Mesenteric fat pad (tissue), 1 donor: ENCODE measurements around the gene EFNB3. TPM values are rescaled to one million over a fixed set of nuclear protein-coding genes. Genes with fewer than 3 reads are reported as not detected.

ENCODE experiments used
- DNase-seq: peaks from one replicate; pipeline ENCODE4 v3.0.0-alpha.2; 2020; ENCODE audit warnings: low spot score
- total RNA-seq: library from RNA; stranded (reverse); fragmentation: NEBNext Ultra II Directional; extraction: Animal tissue kit (Norgen Biotek cat#: 25700); gene quantifications from one replicate; pipeline ENCODE4 v1.2.1, GENCODE V29; 2021
- donor health status: DM: yes; HTN: yes; CAD: no.

Gene EFNB3
- total RNA-seq, 1 donor from 2014 or later = 0.58 TPM

DNA sequence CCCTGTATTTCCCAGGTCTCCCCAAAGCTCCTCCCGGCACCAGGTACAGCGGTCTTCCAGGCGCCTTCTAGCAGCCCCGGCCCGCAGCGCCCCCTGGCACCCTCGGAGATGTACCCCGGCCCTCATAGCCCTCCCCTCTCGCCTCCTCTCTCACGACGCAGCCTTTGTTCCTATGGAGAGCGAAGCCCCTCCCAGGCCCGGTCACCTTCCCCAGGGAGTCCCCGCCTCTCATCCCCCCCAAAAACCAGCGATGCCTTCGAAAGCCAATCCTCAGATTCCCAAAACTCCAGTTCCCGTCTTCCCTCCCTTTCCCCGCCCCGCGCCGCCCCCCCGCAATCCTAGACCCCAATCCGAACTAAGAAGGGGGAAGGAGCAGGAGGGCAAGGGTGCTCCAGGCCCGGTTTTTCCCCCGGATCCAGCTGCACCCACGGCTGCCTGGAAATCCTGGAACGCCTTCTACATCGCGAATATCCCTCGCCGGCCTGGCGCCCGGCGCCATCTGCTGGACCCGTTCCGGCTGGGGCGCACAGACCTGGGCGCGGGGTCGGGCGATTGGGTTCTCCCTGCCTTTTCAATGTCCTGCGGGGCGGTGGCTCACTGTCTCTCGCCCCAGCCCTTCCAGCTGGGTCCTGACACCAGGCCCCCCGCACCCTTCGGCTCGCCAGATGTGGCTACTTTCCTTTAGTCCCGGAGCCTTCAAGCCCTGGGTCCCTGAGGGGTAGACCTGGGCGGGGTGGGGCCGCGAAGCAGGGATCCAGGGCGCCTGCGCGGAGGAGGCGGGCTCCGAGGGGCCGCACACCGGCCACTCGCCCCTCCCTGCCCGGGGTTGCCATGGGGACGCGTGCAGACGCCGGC, 12.1 kb downstream of the EFNB3 start, which contains the start of gene DNAH2:
Gene DNAH2 (plus strand): TSS at position 844 of the 855 bp plus-strand sequence. CDS start 1,991 bp downstream, outside the sequence.
- no peak for DNase-seq

DNA sequence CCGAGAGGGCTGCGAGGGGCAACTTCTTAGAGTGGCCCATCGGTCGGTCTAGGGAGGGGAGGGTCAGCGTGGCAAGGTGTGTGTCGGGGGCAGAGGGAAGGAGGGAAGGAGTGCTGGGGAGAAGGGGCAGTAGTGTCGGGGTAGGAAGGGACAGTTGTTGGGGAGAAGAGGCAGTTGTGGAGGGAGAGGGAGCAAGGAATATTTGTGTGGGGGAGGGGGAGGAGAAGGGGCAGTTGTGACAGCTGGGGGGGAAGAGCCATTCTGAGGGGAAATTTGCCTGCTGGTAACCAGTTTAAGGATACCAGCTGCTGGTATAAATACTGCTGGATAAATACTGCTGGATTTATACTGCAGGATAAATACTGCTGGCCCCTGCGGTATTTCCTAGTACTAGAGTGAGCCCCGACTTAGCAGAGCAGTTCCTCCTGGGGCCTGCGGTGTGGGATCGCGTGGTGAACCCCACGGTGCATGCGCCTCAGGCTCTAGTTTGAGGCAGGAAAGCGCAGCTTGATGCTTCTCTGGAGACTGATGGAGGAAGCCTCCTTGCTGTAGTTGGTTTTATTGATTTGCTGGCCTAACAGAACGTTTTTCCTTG, 12.9 kb downstream of the EFNB3 start:
- no peak for DNase-seq

- DNase-seq = no peak
Observed at GRCh38 chr17:7719661-7720060, 14.7 kb downstream of the EFNB3 start.

GRCh38 chr17:7720125-7720524, 15.1 kb downstream of the EFNB3 start:
- no peak for DNase-seq

GRCh38 chr17:7721612-7722011, 16.6 kb downstream of the EFNB3 start:
- no peak for DNase-seq

GRCh38 chr17:7727886-7728285, 22.9 kb downstream of the EFNB3 start:
- no peak for DNase-seq

DNA sequence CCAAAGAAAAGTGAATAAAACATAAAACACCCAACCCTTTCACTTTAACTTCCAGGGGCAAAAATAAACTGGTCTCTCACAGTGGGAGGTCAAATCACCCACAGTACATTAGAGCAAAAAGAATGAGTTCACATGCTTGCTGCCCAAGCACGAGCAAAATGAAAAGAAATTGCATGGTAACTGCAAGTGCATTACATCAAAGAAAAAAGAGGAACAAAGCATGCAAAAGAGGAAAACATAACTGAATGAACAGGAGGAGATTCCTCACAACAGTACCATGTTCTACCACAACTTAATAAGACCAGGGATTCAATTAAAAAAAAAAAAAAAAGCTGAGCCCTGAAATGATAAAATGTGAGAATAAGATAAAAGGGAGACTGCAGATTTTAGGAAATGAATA, 24.8 kb downstream of the EFNB3 start:
- no peak for DNase-seq

DNA sequence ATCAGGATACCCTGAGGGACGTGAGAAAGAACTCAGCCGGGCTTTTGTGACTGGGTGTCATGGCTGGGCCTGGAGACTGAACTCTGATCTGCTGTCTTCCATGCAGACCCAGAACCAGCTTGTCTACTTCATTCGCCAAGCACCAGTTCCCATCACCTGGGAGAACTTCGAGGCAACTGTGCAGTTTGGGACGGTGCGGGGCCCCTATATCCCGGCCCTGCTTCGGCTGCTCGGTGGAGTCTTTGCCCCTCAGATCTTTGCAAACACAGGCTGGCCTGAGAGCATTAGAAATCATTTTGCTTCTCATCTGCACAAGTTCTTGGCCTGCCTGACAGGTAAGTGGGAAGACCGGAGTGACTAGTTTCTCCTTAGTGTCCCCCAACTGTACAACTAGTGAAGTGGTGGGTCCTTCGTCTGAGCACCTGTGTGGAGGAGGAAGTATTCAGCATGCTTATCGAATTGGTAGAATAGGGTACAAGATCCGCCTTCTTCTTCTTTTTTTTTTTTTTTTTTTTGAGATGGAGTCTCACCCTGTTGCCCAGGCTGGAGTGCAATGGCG, 28.1 kb downstream of the EFNB3 start:
- DNase-seq = no peak

DNA sequence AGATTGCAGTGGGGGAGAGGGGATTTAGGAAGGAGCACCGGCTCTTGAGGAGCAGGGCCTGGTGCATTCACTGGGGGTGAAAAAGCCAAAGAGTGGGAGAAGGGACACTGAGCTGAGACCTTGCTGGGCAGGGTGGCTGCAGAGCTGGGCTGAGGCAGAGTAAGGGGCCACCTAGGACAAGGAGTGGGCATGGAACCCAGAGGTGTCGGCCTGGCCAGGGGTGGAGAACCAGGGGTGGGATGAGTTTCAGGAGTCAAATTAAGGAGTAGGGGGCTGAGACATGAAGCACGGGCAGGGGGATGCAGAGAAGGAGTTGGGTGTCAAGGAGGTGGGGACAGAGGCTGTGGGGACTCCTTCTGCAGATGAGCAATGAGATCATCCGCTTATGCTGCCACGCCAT, 32.6 kb downstream of the EFNB3 start:
- DNase-seq = no peak

- DNase-seq = no peak
Observed at GRCh38 chr17:7739746-7740145, 34.7 kb downstream of the EFNB3 start.

GRCh38 chr17:7740481-7741001, 35.5 kb downstream of the EFNB3 start:
- DNase-seq = no peak

GRCh38 chr17:7742729-7743128, 37.7 kb downstream of the EFNB3 start:
- no peak for DNase-seq

GRCh38 chr17:7744416-7744815, 39.4 kb downstream of the EFNB3 start:
- no peak for DNase-seq

DNA sequence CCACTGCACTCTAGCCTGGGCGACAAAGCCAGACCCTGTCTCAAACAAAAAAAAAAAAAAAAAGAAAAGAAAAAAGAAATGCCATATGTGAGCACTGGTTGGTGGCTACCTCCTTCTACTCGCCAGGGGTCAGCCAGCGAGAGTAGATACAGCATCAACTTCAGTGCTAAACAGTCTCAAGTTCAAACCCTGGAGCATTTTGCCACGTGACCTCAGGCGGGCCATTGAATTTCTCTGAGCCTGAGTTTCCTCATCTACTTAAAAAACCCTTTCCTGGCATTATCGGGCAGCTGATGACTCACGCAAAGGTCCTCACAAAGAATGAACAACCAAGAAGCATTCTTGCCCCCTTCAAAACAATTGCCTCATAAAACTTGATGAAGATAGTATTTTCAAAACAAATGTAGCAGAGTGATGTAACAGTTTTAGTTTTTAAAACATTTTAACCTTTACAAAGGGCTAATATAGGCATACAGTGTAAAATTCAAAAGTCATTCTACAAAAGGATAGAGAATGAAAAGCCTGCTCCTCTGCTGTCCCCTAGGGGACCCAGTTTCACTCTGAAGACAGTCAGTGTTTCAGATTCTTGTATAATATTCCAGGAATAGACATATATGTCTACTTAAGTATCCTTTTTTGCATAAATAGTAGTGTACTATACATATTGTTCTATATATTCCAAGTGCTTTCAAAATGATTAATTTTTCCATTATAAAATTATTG, 40.9 kb downstream of the EFNB3 start:
- DNase-seq = no peak

- no peak for DNase-seq
Observed at GRCh38 chr17:7747635-7748071, 42.7 kb downstream of the EFNB3 start.

DNA sequence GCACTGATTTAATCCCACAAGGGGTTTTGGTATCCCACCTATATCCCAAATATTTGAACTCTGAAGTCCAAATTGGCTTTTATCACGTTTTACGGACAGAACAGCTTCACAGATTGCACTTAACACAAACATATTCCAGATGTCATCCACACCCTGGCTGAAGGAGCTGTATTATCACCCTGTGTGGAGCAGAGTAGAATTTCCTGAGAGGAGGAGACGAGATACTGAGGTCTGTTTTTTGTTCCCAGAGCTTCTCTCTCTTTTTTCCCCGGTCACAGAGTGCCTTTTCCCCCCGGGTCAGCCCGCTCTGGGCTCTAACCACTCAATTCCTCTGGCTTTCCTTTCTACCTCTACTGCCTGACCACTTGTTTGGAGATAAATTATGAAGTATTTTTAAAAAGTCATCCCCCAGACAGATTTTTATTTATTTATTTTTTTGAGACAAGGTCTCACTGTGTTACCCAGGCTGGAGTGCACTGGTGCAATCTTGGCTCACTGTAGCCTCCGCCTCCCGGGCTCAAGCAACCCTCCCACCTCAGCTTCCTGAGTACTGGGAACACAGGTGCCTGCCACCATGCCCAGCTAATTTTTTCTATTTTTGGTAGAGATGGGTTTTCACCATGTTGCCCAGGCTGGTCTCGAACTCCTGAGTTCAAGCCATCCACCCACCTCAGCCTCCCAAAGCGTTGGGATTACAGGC, 43.2 kb downstream of the EFNB3 start:
- DNase-seq = no peak

DNA sequence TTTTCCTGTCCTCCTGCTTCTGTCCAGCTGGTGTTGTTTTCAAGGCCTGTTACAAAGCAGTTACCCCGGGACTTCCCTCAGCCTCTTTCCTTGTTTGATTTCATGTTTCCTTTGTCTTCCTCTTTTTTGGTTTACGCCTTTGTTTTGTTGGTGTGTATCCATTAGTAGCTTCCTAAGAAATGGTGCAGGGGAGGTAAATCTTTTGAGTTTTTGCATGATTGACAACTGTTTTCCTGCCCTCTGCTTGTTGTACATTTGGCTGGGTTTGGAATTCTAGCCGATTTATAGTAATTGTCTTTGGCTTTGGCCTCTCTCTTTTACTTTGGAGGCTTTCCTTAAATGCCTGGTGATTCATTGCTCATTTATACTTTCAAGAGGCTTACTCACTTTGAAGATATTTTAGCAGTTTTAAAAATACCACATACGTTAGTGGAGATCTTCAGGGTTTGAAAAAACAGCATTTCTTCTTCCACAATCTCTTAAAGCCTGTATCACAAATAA, 45.4 kb downstream of the EFNB3 start:
- no peak for DNase-seq

- no peak for DNase-seq
Observed at GRCh38 chr17:7754656-7755055, 49.7 kb downstream of the EFNB3 start.

GRCh38 chr17:7755095-7755890, 50.3 kb downstream of the EFNB3 start:
- no peak for DNase-seq

DNA sequence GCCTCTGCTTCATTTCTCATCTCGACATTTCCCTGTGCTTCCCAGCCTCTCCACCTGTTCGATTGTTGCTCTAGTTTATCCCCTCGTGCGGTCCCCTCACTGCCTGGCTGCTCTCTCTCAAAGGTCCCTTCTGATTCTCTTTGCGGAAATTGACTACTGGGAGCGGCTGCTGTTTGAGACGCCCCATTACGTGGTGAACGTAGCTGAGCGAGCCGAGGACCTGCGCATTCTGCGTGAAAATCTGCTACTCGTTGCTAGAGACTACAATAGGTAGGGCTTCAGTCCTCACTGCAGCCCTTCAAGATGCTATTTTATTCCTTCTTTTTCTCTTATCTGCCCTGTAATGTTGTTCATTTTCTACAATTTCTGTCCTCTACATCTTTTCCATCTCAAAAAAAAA, 52.0 kb downstream of the EFNB3 start:
- no peak for DNase-seq
